ENCODE measurements around the gene SH3RF2.

GRCh38 chr5:145903867-145904266 is 32.5 kb upstream of the SH3RF2 start:
- TF ChIP-seq POLR2AphosphoS5 (IDR thresholded peaks at IDR 0.05; ENCODE audit: borderline replicate concordance, low read depth, low read length) (no peak), EZH2 (IDR thresholded peaks at IDR 0.05) (no peak)
